HG03558 (cell line): Measurements from ENCODE around the gene DAD1.
"Not testable (repeated sequence)": the region's sequence is repeated elsewhere in the genome, so short reads cannot be mapped to it uniquely, and the experiment has no call there.

Experiments
- ATAC-seq: cut with Tn5 transposase; IDR thresholded peaks from one replicate; pipeline ENCODE4 v1.9.1; 2021; ENCODE audit warnings: moderate number of reproducible peaks; ENCODE audit not compliant: unreplicated experiment; ENCODE audit errors: extremely low read depth

The DAD1 gene

GRCh38 chr14:22570132-22570949 lies 18.7 kb downstream of the DAD1 start:
- ATAC-seq: peak; percentile 38

- no peak for ATAC-seq
These were observed 19.3 kb downstream of the DAD1 start for GRCh38 chr14:22569737-22570131.

- no peak for ATAC-seq
These were observed 19.8 kb downstream of the DAD1 start for GRCh38 chr14:22569106-22569736.

GRCh38 chr14:22567437-22567836 lies 21.6 kb downstream of the DAD1 start:
- no peak for ATAC-seq

GRCh38 chr14:22566845-22567244 lies 22.2 kb downstream of the DAD1 start:
- ATAC-seq: no peak

- ATAC-seq: not testable (repeated sequence)
These were observed 22.8 kb downstream of the DAD1 start for GRCh38 chr14:22566266-22566665.

GRCh38 chr14:22565391-22565945 lies 23.6 kb downstream of the DAD1 start:
- ATAC-seq: no peak

GRCh38 chr14:22564463-22564862 lies 24.6 kb downstream of the DAD1 start:
- ATAC-seq: no peak

GRCh38 chr14:22563987-22564386 lies 25.0 kb downstream of the DAD1 start:
- ATAC-seq: no peak

- ATAC-seq: no peak
These were observed 27.1 kb downstream of the DAD1 start for GRCh38 chr14:22561661-22562579.

GRCh38 chr14:22561366-22561660 lies 27.7 kb downstream of the DAD1 start:
- ATAC-seq: no peak

- ATAC-seq: no peak
These were observed 28.2 kb downstream of the DAD1 start for GRCh38 chr14:22560662-22561365.

GRCh38 chr14:22559041-22559440 lies 30.0 kb downstream of the DAD1 start:
- ATAC-seq: no peak

- no peak for ATAC-seq
These were observed 30.7 kb downstream of the DAD1 start for GRCh38 chr14:22558221-22558913.

GRCh38 chr14:22557846-22558220 lies 31.2 kb downstream of the DAD1 start:
- ATAC-seq: no peak

GRCh38 chr14:22556990-22557623 lies 31.9 kb downstream of the DAD1 start:
- ATAC-seq: no peak

- peak; percentile 44 for ATAC-seq
These were observed 32.7 kb downstream of the DAD1 start for GRCh38 chr14:22556021-22556989.
